IPS-11a (cell line): ENCODE data around the gene FBXL19.

Source experiments
- H3K4me3 ChIP-seq: one replicate; pipeline ENCODE4 v1.5.1; 2013; ENCODE audit warnings: low read depth, low read length, control low read depth

Gene FBXL19

GRCh38 chr16:30985401-30986128, 62.2 kb downstream of the FBXL19 start:
- H3K4me3 ChIP-seq = peak overlapping the region; percentile 20

GRCh38 chr16:30986129-30986991, 63.0 kb downstream of the FBXL19 start:
- H3K4me3 ChIP-seq = no peak overlapping the region

- H3K4me3 ChIP-seq = no peak overlapping the region
Measured at GRCh38 chr16:30987581-30988190, 64.3 kb downstream of the FBXL19 start.

- no peak overlapping the region for H3K4me3 ChIP-seq
Measured at GRCh38 chr16:30989469-30990047, 66.2 kb downstream of the FBXL19 start.

GRCh38 chr16:30990105-30990504, 66.7 kb downstream of the FBXL19 start:
- no peak overlapping the region for H3K4me3 ChIP-seq

- no peak overlapping the region for H3K4me3 ChIP-seq
Measured at GRCh38 chr16:30991052-30991451, 67.7 kb downstream of the FBXL19 start.

GRCh38 chr16:30992276-30992780, 69.0 kb downstream of the FBXL19 start:
- no peak overlapping the region for H3K4me3 ChIP-seq

GRCh38 chr16:30992931-30993816, 69.8 kb downstream of the FBXL19 start:
- H3K4me3 ChIP-seq = no peak overlapping the region

GRCh38 chr16:30995927-30996323, 72.6 kb downstream of the FBXL19 start:
- no peak overlapping the region for H3K4me3 ChIP-seq

- H3K4me3 ChIP-seq = peak overlapping the region; percentile 46
Measured at GRCh38 chr16:30996324-30996984, 73.1 kb downstream of the FBXL19 start.

- peak overlapping the region; percentile 46 for H3K4me3 ChIP-seq
Measured at GRCh38 chr16:30996985-30997724, 73.8 kb downstream of the FBXL19 start.

GRCh38 chr16:30997725-30998711, 74.6 kb downstream of the FBXL19 start:
- peak overlapping the region; percentile 43 for H3K4me3 ChIP-seq
